H9 (cell line): ENCODE measurements around the gene SERPIND1. TPM values are rescaled to one million over a fixed set of nuclear protein-coding genes. Genes with fewer than 3 reads are reported as not detected.

Source experiments
- DNase-seq: peaks from one replicate; pipeline ENCODE4 v3.0.0-alpha.2; 2017
- H2AFZ ChIP-seq: one replicate; pipeline ENCODE4 v1.6.1; 2013; ENCODE audit warnings: mild to moderate bottlenecking, low read length, control low read depth, moderate library complexity
- H2AK5ac ChIP-seq: 2 replicates; pipeline ENCODE4 v1.6.1; 2013; ENCODE audit warnings: low read length, control low read depth, mixed read lengths; ENCODE audit not compliant: insufficient read length
- H2BK120ac ChIP-seq: one replicate; pipeline ENCODE4 v1.6.1; 2013; ENCODE audit warnings: low read depth, mild to moderate bottlenecking, low read length, control low read depth, inconsistent platforms; ENCODE audit not compliant: poor library complexity, severe bottlenecking
- H2BK12ac ChIP-seq: 2 replicates; pipeline ENCODE4 v1.6.1; 2013; ENCODE audit warnings: low read length, control low read depth, mixed read lengths, low read depth; ENCODE audit not compliant: insufficient read length
- H2BK15ac ChIP-seq: 2 replicates; pipeline ENCODE4 v1.6.1; 2013; ENCODE audit warnings: low read depth, low read length, control low read depth
- H2BK20ac ChIP-seq: one replicate; pipeline ENCODE4 v1.6.1; 2013; ENCODE audit warnings: low read depth, mild to moderate bottlenecking, low read length, control low read depth, inconsistent platforms; ENCODE audit not compliant: poor library complexity, severe bottlenecking
- H2BK5ac ChIP-seq: 2 replicates; pipeline ENCODE4 v1.6.1; 2013; ENCODE audit warnings: low read length, control low read depth, mixed read lengths; ENCODE audit not compliant: insufficient read length
- H3K14ac ChIP-seq: 2 replicates; pipeline ENCODE4 v1.6.1; 2013; ENCODE audit warnings: low read length, control low read depth; ENCODE audit not compliant: insufficient read depth
- H3K18ac ChIP-seq: 2 replicates; pipeline ENCODE4 v1.6.1; 2013; ENCODE audit warnings: low read depth, mild to moderate bottlenecking, mixed read lengths, low read length, control low read depth; ENCODE audit not compliant: insufficient read length
- H3K23ac ChIP-seq: 2 replicates; pipeline ENCODE4 v1.6.1; 2013; ENCODE audit warnings: low read length, control low read depth, mixed read lengths, low read depth; ENCODE audit not compliant: insufficient read length
- H3K23me2 ChIP-seq: 2 replicates; pipeline ENCODE4 v1.6.1; 2013; ENCODE audit warnings: low read depth, mild to moderate bottlenecking, mixed read lengths, low read length, control low read depth; ENCODE audit not compliant: insufficient read length, poor library complexity, severe bottlenecking
- H3K27ac ChIP-seq: 2 replicates; pipeline ENCODE4 v1.5.1; 2013; ENCODE audit warnings: low read length, control low read depth, mixed read lengths, low read depth; ENCODE audit not compliant: insufficient read length
- H3K27me3 ChIP-seq: 2 replicates; pipeline ENCODE4 v1.6.1; 2013; ENCODE audit warnings: low read length, control low read depth, inconsistent platforms; ENCODE audit not compliant: insufficient read depth
- H3K4ac ChIP-seq: 2 replicates; pipeline ENCODE4 v1.6.1; 2013; ENCODE audit warnings: low read depth, mild to moderate bottlenecking, control low read depth, inconsistent platforms, low read length, moderate library complexity
- H3K4me1 ChIP-seq: 2 replicates; pipeline ENCODE4 v1.6.1; 2013; ENCODE audit warnings: low read length, control low read depth, inconsistent platforms; ENCODE audit not compliant: insufficient read depth
- H3K4me2 ChIP-seq: 2 replicates; pipeline ENCODE4 v1.6.1; 2013; ENCODE audit warnings: low read length, control low read depth, mixed read lengths; ENCODE audit not compliant: insufficient read length, insufficient read depth
- H3K56ac ChIP-seq: 2 replicates; pipeline ENCODE4 v1.6.1; 2013; ENCODE audit warnings: low read depth, mild to moderate bottlenecking, mixed read lengths, low read length, control low read depth; ENCODE audit not compliant: insufficient read length
- H3K79me1 ChIP-seq: 2 replicates; pipeline ENCODE4 v1.6.1; 2013; ENCODE audit warnings: low read depth, mild to moderate bottlenecking, moderate library complexity, low read length, control low read depth, inconsistent platforms; ENCODE audit not compliant: insufficient read depth, poor library complexity, severe bottlenecking
- H3K79me2 ChIP-seq: 2 replicates; pipeline ENCODE4 v1.6.1; 2013; ENCODE audit warnings: low read length, control low read depth, inconsistent platforms; ENCODE audit not compliant: insufficient read depth
- H3K9ac ChIP-seq: 2 replicates; pipeline ENCODE4 v1.6.1; 2013; ENCODE audit warnings: low read length, control low read depth, mixed read lengths; ENCODE audit not compliant: insufficient read length; ENCODE audit errors: extremely low read depth
- H3K9me3 ChIP-seq: one replicate; pipeline ENCODE4 v1.6.1; 2013; ENCODE audit warnings: low read depth, low read length, inconsistent platforms; ENCODE audit not compliant: control insufficient read depth
- H3T11ph ChIP-seq: one replicate; pipeline ENCODE4 v1.6.1; 2013; ENCODE audit warnings: mild to moderate bottlenecking, low read length, control low read depth, inconsistent platforms
- H4K20me1 ChIP-seq: one replicate; pipeline ENCODE4 v1.6.1; 2013; ENCODE audit not compliant: control insufficient read depth, insufficient read length, insufficient read depth
- H4K5ac ChIP-seq: 2 replicates; pipeline ENCODE4 v1.6.1; 2013; ENCODE audit warnings: low read depth, mild to moderate bottlenecking, mixed read lengths, low read length, control low read depth; ENCODE audit not compliant: insufficient read length
- H4K8ac ChIP-seq: replicated peaks from 2 replicates; pipeline ENCODE4 v1.6.1; 2013; ENCODE audit warnings: low read length, control low read depth, mixed read lengths, low read depth; ENCODE audit not compliant: insufficient read length
- H4K91ac ChIP-seq: 2 replicates; pipeline ENCODE4 v1.6.1; 2013; ENCODE audit warnings: low read depth, mild to moderate bottlenecking, moderate library complexity, mixed read lengths, low read length, control low read depth; ENCODE audit not compliant: insufficient read length
- H3K27ac Mint-ChIP-seq, 3 experiments: 2 replicates in 2 of 3; 3 replicates in 1 of 3; pipeline ENCODE4 v1.8.0; 2020 to 2021; ENCODE audit warnings: mixed read lengths in 3 of 3, mild to moderate bottlenecking in 1 of 3, moderate library complexity in 1 of 3
- H3K27me3 Mint-ChIP-seq: 2 replicates; pipeline ENCODE4 v1.8.0; 2021; ENCODE audit warnings: low read depth, mild to moderate bottlenecking, moderate library complexity, mixed read lengths
- H3K36me3 Mint-ChIP-seq, 3 experiments: 2 replicates in 2 of 3; 3 replicates in 1 of 3; pipeline ENCODE4 v1.8.0; 2020 to 2021; ENCODE audit warnings: low read depth in 3 of 3, mixed read lengths in 3 of 3; ENCODE audit not compliant: insufficient read depth in 1 of 3
- H3K4me1 Mint-ChIP-seq, 2 experiments: 2 replicates each; pipeline ENCODE4 v1.8.0; 2020; ENCODE audit warnings: mixed read lengths in 2 of 2
- H3K4me3 Mint-ChIP-seq, 2 experiments: 2 replicates in 1 of 2; 3 replicates in 1 of 2; pipeline ENCODE4 v1.8.0; 2020 to 2021; ENCODE audit warnings: mild to moderate bottlenecking in 2 of 2, mixed read lengths in 2 of 2, moderate library complexity in 1 of 2
- H3K9me3 Mint-ChIP-seq, 2 experiments: 2 replicates in 1 of 2; 3 replicates in 1 of 2; pipeline ENCODE4 v1.8.0; 2020; ENCODE audit warnings: mild to moderate bottlenecking in 2 of 2, mixed read lengths in 2 of 2, moderate library complexity in 1 of 2
- CTCF ChIP-seq: fragments of 200-600 bp; sonication (generic); conservative IDR thresholded peaks from 3 replicates; pipeline ENCODE4 v1.8.0; 2021; ENCODE audit warnings: antibody characterized with exemption, mild to moderate bottlenecking
- WGBS: extraction: QIAGEN DNeasy Blood & Tissue Kit; methylation state at CpG from one replicate; pipeline ENCODE4 v1.1.7; 2013; ENCODE audit warnings: missing lambda C conversion rate, low lambda C conversion rate, mixed read lengths; ENCODE audit not compliant: insufficient read length; ENCODE audit errors: extremely low coverage; 5-methylcytosine and 5-hydroxymethylcytosine counted together
- total RNA-seq: library from RNA; stranded (reverse); gene quantifications from 2 replicates; pipeline ENCODE4 v1.2.1, GENCODE V29; 2021

SERPIND1 gene
- total RNA-seq, 1 experiment from 2014 or later: not detected

GRCh38 chr22:20744456-20744855 lies 29.5 kb upstream of the SERPIND1 start:
- Histone ChIP-seq H3K27ac (no peak overlapping the region), H4K91ac (no peak overlapping the region), H3K79me2 (no peaks in the 10 kb centered on the region), H2AFZ (no peak overlapping the region), H2BK120ac (no peak overlapping the region), H3K9me3 (no peaks in the 10 kb centered on the region), H2BK5ac (no peak overlapping the region), H3T11ph (no peak overlapping the region), H2BK15ac (no peak overlapping the region), H2BK12ac (no peak overlapping the region), H3K9ac (no peak overlapping the region), H3K14ac (no peak overlapping the region), H4K20me1 (no peaks in the 10 kb centered on the region), H4K8ac (no peak overlapping the region), H3K56ac (no peak overlapping the region), H4K5ac (no peak overlapping the region), H2BK20ac (no peak overlapping the region), H3K79me1 (no peaks in the 10 kb centered on the region), H3K18ac (no peak overlapping the region), H3K4me1 (no peaks in the 10 kb centered on the region), H3K4ac (no peak overlapping the region), H3K27me3 (no peaks in the 10 kb centered on the region), H3K23ac (no peak overlapping the region), H2AK5ac (no peak overlapping the region), H3K23me2 (no peaks in the 10 kb centered on the region), H3K4me2 (no peak overlapping the region)
- H3K27ac Mint-ChIP-seq: no peak overlapping the region; a peak in 1 of 7 replicates
- H3K27me3 Mint-ChIP-seq: no peaks in the 10 kb centered on the region
- H3K4me1 Mint-ChIP-seq: no peaks in the 10 kb centered on the region
- peaks cover 6 to 7% of the 10 kb centered on the region in 2 experiments; a peak in 4 of 5 replicates for H3K9me3 Mint-ChIP-seq
- WGBS: no CpG with 5 or more reads among the region's 15 CpGs
- H3K36me3 Mint-ChIP-seq: peaks cover 14 to 52% (median 15%) of the 10 kb centered on the region in 3 experiments
- no peak overlapping the region for H3K4me3 Mint-ChIP-seq
- no peak for DNase-seq
- no peak for TF ChIP-seq CTCF
